NCI-H345 (cell line): ENCODE data around the gene RIMKLA.
A peak's percentile ranks its signal among the peaks of the same experiment; 100 is the strongest.

Experiments used
- DNase-seq: peaks from one replicate; lab custom pipeline; 2025; lab: John Stamatoyannopoulos, UW

The RIMKLA gene

GRCh38 chr1:42430286-42431135, 49.9 kb downstream of the RIMKLA start:
- DNase-seq, result no peak

DNA sequence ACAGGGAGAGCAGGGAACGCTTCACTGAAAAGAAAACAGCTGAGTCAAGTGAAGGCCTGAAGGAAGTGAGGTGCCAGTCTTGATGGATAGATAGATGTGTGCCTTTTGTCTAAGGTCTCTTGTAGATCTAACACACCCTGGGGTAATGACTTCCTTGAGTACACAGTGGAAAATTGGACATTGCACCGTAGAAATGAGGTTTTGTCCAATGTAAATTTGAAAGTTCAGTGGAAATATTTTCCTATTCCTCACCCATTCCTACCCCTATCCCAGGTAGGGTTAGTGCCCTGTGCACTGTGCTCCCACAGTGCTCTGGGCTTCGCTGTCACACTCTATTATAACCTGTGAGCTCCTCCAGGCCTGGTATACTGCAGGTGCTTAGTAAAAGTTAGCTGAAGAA, 50.9 kb downstream of the RIMKLA start:
- DNase-seq, result no peak

GRCh38 chr1:42432714-42433113, 52.1 kb downstream of the RIMKLA start:
- no peak for DNase-seq

GRCh38 chr1:42433369-42433768, 52.8 kb downstream of the RIMKLA start:
- DNase-seq, result no peak

DNA sequence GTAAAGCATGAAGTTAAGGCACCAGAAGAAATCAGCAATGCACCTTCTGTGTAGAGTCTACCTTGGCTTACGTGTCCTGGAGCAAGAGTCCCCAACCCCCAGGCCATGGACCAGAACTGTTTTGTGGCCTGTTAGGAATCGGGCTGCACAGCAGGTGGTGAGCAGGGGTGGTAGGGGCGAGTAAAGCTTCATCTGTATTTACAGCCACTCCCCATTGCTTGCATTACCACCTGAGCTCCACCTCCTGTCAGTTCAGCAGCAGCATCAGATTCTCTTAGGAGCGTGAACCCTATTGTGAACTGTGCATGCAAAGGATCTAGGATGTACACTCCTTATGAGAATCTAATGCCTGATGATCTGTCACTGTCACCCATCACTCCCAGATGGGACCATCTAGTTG, 53.7 kb downstream of the RIMKLA start:
- no peak for DNase-seq

DNA sequence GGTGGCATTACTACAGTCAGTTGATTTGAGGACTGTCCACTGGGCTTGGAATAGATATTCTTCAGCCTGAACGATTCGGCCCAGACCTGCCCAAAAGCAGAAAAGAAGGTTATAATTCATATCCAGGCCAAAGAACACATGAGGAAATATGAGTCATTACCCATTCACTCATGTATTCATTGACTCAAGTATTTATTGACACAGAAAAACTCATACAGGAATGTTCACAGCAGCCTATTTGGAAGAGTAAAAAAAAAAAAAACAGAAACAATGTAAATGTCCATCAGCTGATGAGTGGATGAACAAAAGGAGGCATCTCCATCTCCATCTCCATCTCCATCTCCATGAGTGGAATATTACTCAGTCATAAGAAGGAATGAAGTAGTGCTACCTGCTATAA, 59.3 kb downstream of the RIMKLA start:
- DNase-seq, result no peak

DNA sequence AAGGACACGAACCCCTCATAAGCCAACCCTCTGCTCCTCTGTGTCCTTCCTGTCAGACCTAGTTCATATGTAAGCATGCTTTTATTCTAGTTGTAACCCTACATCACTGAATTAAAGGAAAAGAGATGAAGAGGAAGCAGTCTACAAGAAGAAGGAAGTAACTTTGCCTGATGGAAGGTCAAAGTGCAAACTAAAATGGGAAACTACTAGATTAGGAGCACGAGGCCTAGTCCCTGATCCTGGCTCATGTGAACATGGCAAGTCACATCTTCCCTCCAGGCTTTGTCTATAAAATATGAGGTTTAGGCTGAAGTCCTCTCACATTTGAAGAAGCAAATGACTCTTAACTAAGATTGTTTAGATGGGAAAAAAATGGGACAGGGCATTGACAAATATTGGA, 62.1 kb downstream of the RIMKLA start:
- no peak for DNase-seq

DNA sequence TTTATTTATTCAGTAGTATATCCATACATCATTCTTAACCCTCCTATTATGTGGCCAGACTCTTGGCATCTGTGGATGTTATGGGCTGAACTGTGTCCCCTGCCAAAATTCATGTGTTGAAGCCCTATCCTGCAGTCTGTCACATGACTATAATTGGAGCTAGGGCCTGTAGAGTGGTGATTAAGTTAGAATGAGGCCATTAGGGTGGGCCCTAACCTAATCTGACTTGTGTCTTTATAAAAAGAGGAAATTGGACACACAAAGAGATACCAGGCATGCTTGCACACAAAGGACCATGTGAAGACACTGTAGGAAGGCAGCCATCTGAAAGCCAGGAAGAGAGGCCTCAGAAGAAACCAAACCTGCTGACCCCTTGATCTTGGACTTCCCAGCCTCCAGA, 68.7 kb downstream of the RIMKLA start:
- no peak for DNase-seq

GRCh38 chr1:42450061-42450460, 69.5 kb downstream of the RIMKLA start:
- no peak for DNase-seq

DNA sequence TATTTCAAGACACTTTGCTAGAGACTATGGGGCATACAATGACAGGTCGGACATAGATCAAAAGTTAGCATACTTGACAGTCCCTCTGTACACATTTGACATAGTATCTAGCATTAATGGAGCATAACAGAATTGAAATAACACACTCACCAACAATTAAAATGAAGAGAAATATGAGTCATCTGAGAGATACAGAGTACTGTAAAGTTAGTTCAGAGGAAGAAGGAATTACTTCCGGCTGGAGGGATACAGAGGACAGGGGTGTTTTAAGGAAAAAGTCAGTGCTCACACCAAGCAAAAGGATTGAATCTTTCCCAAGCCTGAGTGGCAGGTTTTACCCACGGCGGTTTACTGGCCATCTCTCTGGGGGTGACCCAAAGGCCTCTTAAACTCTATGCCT, 72.8 kb downstream of the RIMKLA start:
- DNase-seq, result no peak

DNA sequence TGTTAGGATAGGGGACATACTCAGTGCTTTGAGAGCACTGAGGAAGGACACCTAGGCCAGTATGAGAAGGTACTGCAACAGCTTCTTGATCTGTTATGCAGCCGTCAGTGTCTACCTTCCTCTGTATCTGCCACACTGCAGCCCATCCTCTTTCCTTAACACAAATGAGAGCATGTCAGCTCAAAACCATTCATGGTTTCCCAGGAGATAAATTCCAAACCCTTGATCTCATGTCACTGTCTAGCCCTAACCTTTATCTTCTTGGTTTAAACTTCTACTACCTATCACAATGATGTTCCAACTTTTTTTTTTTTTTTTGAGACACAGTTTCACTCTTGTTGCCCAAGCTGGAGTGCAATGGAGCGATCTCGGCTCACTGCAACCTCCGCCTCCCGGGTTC, 73.8 kb downstream of the RIMKLA start:
- no peak for DNase-seq

DNA sequence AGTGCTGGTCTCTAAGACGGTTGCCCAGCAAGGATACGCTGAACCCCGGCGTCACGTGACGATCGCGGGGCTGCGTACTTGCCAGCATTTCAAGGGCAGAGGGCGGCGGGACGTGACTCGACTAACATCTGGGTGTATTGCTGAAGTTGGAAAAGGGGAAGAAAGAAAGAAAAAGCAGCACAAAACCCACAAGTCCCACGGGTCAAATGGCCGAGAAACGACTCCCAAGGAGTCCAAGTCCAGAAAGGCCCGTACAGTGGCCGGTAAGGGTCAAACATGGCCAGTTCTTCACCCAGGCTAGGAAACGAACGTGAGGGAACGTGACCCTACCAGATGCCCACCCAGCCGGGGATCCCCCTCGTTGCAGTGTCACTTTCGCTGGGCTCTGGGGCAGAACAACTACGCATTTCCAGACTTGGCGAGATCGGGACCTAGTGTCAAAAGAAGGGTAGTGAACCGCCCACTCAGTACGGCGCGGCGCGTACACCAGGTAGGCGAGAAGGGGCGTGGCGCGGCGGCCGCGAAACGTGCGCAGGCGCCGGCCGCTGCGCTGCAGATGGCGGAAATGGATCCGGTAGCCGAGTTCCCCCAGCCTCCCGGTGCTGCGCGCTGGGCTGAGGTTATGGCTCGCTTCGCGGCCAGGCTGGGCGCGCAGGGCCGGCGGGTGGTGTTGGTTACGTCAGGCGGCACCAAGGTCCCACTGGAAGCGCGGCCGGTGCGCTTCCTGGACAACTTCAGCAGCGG, 75.6 kb downstream of the RIMKLA start, which contains the start of the genes PPCS and ZMYND12:
Gene PPCS (plus strand): TSS at position 534 of the 744 bp plus-strand sequence. CDS start 23 bp downstream, at position 557.
Gene ZMYND12 (minus strand): TSS at position 13 of the 744 bp plus-strand sequence. CDS start 25 bp downstream, outside the sequence.
- DNase-seq, result peak; percentile 89

DNA sequence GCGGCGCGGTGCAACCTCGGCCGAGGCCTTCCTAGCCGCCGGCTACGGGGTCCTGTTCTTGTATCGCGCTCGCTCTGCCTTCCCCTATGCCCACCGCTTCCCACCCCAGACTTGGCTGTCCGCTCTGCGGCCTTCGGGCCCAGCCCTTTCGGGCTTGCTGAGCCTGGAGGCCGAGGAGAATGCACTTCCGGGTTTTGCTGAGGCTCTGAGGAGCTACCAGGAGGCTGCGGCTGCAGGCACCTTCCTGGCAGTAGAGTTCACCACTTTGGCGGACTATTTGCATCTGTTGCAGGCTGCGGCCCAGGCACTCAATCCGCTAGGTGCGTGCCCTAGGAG, 76.1 kb downstream of the RIMKLA start:
- peak; percentile 57 for DNase-seq

GRCh38 chr1:42461196-42461595, 80.6 kb downstream of the RIMKLA start:
- no peak for DNase-seq

DNA sequence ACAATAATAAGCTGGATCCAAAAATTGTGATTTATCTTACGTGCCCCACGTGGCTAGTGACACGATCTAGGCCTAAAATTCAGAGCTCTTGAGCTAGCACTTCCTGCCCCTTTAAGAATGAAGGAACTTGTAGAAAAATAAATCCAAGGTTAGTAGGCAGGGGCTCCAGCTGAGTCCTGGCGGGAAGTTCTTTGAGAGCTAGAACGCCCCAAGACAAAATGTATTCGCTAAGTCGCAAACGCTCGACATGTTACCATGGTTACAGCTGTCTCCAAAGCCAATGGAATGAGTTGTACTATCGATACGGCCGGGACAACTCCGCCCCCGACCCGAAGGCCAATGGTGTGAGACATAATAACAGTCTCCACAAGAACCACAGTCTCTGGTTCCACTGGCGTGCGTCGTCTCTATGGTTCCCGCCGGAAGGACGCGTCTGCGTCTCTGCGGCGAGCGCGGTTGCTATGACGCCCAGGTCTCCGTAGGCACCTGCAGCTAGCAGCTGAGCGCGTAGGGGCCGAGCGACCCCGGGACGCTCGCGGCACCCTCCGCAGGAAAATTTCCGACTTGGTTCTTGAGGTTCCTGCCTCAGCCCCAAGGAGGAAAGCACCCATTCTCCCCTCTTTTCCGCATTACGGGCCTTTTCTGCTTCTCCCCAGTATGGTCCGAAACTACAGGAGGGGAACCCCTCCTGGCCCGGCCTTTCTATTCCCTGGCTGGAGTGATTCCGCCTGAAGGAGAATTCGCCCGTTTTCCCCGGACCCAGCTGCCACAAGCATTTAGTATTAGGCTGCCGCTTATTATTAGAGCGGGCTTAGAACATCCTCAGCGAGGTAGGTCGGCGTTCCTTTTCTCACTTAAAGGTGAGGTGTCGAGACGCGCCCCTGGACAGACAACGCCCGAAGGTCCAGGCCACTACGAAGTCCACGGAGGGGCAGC, 82.5 kb downstream of the RIMKLA start, which contains the start of gene CCDC30:
Gene CCDC30 (plus strand): TSS at position 459 of the 936 bp plus-strand sequence. CDS start 17,266 bp downstream, outside the sequence.
- peak; percentile 100 for DNase-seq

GRCh38 chr1:42463921-42464320, 83.3 kb downstream of the RIMKLA start:
- no peak for DNase-seq

- no peak for DNase-seq
Observed at GRCh38 chr1:42466030-42466429, 85.4 kb downstream of the RIMKLA start.

DNA sequence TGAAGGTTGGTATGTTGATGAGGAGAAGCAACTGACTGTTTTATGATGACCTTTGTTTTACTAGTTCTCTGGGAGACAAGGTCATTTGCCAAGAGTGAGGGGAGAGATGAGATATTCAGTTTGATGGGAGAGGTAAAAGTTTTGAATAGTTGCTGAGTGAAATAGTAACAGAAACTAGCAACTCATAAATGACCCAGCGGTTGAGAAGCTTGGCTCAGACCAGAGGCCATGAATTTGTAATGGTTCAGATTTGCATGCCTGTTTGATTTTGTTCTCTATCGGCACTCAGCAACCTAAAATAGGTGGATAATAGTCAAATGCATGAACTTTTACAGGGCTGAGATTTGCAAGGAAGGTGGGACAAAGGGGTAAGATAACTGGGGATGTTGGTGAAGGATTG, 89.1 kb downstream of the RIMKLA start:
- DNase-seq, result no peak
